ENCODE measurements around the gene BEST1.

DNA sequence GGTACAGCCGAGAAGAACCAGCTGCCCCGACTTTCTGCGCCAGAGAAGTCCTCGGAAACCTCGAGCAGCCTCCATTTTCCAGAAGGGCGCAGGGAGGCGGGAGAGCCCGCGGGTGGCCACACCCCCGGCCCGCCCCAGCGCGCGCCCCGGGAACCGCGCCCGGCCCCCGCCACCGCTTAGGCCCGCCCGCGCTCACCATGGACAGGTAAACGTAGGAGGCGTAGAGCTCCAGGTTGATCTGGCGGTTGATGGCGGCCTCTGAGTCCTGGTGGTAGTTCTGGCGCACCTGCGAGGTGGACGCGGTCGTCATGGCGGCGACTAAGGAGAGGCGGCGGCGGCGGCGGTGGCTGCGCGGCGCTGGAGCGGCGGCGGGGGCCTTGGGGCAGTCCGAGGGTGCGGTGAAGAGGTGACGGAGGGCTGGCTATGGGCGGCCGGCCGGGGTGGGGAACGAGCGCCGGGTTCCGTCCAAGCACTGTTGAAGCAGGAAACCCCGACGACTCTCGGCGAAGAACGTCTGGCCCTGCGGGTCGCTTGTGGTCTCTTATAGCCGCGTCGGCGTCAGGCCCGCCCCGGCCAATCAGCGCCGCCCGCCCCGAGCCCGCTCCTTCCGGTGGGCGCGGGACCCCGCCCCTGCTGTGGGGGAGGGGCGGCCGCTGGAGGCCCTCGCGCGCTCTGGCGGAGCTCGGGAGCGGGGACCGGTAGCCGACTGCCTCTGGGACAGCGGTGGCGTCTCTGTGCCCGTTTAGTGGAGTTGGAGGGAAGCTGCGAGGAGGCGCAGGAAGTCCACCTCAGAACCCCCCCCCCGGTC is 17.2 kb downstream of the BEST1 start, which contains the start of gene FTH1:
- TF ChIP-seq, protein P1, sequence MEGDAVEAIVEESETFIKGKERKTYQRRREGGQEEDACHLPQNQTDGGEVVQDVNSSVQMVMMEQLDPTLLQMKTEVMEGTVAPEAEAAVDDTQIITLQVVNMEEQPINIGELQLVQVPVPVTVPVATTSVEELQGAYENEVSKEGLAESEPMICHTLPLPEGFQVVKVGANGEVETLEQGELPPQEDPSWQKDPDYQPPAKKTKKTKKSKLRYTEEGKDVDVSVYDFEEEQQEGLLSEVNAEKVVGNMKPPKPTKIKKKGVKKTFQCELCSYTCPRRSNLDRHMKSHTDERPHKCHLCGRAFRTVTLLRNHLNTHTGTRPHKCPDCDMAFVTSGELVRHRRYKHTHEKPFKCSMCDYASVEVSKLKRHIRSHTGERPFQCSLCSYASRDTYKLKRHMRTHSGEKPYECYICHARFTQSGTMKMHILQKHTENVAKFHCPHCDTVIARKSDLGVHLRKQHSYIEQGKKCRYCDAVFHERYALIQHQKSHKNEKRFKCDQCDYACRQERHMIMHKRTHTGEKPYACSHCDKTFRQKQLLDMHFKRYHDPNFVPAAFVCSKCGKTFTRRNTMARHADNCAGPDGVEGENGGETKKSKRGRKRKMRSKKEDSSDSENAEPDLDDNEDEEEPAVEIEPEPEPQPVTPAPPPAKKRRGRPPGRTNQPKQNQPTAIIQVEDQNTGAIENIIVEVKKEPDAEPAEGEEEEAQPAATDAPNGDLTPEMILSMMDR (IDR thresholded peaks at IDR 0.05), result peak in 1 of 4 experiments; percentile 17
- peak; percentile 100 for TF ChIP-seq POLR2A (IDR thresholded peaks at IDR 0.05)
- TF ChIP-seq POLR2AphosphoS5 (IDR thresholded peaks at IDR 0.05), result peak; percentile 100

Data from gastroesophageal sphincter (tissue), 3 donors.